Breast epithelium (tissue), 3 donors: ENCODE measurements around the gene ADGB.

Source experiments
- POLR2A ChIP-seq: fragments of 450-650 bp; IDR thresholded peaks from one replicate; pipeline ENCODE4 v1.6.1; 2016; ENCODE audit warnings: antibody characterized with exemption, mild to moderate bottlenecking, moderate library complexity
- TF ChIP-seq, protein P1 (sequence below), 3 donors: fragments of 450-650 bp; IDR thresholded peaks; one replicate each; pipeline ENCODE4 v1.5.1; 2016 to 2017; ENCODE audit warnings: antibody characterized with exemption in 3 of 3, mild to moderate bottlenecking in 3 of 3, moderate library complexity in 3 of 3

- TF ChIP-seq, protein P1, sequence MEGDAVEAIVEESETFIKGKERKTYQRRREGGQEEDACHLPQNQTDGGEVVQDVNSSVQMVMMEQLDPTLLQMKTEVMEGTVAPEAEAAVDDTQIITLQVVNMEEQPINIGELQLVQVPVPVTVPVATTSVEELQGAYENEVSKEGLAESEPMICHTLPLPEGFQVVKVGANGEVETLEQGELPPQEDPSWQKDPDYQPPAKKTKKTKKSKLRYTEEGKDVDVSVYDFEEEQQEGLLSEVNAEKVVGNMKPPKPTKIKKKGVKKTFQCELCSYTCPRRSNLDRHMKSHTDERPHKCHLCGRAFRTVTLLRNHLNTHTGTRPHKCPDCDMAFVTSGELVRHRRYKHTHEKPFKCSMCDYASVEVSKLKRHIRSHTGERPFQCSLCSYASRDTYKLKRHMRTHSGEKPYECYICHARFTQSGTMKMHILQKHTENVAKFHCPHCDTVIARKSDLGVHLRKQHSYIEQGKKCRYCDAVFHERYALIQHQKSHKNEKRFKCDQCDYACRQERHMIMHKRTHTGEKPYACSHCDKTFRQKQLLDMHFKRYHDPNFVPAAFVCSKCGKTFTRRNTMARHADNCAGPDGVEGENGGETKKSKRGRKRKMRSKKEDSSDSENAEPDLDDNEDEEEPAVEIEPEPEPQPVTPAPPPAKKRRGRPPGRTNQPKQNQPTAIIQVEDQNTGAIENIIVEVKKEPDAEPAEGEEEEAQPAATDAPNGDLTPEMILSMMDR (IDR thresholded peaks at IDR 0.05), result no peak
- no peak for TF ChIP-seq POLR2A
Measured at GRCh38 chr6:146650799-146651481, 52.2 kb downstream of the ADGB start.
